GM18909 (cell line): ENCODE measurements around the gene TAS2R16.
"Not testable (repeated sequence)": the region's sequence is repeated elsewhere in the genome, so short reads cannot be mapped to it uniquely, and the experiment has no call there.

ENCODE experiments used
- ATAC-seq: cut with Tn5 transposase; IDR thresholded peaks from one replicate; pipeline ENCODE4 v1.9.1; 2021; ENCODE audit warnings: mild to moderate bottlenecking; ENCODE audit not compliant: unreplicated experiment, poor library complexity

The TAS2R16 gene

DNA sequence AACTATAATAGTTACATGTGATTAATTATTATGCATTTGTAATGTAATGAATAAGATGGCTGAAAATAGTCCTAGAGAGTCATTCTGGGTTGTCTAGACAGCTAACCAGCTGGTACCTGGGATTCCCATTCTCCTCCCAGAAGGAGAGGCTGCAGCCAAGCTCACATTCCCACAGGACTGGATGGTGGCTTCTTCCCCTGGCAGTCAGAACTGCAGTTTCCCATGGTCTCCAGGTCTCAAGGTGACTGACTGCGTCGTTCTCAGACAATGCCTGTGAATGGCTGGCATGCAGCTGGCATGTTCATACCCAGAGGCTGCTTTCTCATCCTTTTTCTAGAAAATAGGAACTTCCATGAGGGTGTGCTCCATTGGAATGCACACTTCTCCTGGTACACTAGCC lies 21.3 kb downstream of the TAS2R16 start:
- ATAC-seq = no peak

DNA sequence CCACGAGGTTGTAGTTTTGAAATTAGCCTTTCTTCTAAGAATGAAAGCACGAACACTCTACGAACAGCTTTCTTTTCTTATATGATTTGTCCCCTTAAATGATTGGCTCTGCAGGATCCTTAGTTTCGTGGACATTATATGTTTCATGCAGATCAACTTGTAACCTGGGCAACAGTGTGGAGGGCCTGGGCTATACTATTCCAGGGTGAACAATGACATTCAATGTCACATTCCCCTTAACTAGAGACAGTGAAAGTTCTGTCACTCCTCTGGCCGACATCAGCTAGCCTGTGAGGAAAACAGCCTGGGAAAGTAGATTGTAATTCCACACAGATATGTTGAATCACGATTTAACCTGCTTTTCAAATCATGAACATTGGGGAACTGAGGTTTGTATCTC lies 23.4 kb downstream of the TAS2R16 start:
- ATAC-seq = no peak

DNA sequence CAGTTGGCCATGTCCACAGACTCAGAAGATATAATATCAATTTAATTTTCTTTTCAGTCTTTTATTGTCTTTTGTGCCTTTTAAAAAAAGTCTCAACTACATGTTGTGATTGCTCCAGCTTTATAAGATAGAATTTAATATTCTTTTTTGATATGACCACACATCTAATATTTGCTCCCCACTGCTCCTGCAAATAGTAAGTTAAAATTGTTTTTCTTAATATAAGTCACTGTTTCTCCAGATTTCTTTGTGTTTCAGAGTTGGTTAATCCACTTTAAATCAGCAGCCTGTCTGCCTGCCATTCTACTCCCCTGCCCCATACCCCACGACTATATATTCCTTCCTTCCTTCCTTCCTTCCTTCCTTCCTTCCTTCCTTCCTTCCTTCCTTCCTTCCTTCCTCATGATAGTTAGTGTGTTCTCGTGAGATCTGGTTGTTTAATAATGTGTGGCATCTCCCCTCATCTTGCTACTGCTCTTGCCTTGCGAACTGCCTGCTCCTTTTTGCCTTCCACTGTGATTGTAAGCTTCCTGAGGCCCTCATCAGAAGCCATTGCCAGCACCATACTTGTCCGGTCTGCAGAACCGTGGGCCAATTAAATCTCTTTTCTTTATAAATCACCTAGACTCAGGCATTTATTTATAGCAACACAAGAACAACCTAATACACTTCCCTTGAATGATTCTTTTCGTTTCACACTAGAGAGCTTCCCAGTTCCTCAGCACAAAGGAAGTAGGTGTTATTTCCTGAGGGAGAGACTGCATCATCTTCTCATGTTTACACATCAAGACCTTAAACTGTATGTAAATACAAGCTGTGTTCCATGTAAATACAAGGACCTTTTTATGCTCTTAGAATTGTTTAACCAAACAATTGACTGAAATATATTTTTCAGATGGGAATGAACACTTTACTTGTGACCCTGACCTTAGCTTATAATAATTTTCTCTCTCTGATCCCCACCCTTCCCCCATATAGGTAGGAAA lies 24.5 kb downstream of the TAS2R16 start:
- no peak for ATAC-seq

DNA sequence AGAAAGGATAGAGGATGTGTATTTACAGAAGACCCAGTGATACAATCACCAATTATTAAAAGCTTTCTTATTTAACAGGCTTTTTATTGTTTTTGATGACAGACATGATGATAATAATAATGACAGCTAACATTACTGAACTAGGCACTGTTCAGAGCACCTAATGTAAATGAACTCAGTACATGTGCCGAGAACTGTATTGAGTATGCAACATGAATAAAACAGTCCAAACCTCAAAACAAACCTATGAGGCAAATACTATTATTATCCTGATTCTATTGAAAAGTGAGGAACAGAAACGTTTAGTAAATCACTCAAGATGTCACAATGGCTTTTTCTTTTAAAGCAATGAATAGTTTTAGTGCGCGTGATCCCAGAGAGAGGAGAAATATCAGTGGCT lies 27.1 kb downstream of the TAS2R16 start:
- ATAC-seq = no peak

DNA sequence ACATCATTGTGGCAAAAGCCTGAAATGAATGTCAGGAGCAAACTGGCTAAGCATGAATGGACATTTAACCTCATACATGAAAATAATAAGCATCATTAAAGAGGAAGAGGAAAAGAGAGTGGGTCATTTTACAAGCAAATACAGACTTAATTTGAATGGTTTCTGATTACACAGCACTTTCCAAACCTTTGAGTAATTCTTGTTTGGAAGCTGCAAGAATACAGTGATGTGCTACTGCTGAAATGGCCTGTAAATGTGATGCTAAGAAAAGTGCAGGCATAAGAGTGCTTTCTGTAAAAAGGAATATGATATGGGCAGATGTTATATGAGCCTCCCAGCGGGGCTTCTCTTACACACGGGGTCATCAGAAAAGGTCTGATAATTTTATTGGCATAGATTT lies 30.2 kb downstream of the TAS2R16 start:
- ATAC-seq = no peak

DNA sequence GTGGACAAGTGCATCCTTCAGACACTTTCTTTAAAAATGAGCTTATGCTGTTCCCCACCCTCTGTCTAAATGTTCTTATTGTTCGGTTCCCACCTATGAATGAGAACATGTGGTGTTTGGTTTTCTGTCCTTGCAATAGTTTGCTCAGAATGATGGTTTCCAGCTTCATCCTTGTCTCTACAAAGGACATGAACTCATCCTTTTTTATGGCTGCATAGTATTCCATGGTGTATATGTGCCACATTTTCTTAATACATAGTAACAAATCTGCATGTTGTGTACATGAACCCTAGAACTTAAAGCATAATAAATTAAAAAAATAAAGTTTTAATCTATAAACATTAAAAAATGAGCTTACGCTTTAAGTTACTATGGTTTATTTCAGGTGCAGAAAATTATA lies 41.8 kb downstream of the TAS2R16 start:
- ATAC-seq = not testable (repeated sequence)

DNA sequence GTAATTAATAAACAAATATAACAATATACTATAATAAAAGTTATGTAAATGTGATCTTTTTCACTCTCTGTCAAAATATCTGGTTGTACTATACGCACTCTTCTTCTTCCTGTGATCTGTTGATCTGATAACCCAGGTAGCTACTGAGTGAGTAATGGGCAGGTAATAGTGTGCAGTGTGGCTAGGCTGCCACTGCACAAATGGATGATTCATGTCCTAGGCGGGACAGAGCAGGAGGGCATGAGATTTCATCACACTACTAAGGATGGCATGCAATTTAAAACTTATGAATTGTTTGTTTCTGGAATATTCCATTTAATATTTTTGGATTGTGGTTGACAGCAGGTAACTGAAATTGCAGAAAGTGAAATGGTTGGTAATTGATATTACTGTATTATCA lies 44.5 kb downstream of the TAS2R16 start:
- no peak for ATAC-seq

DNA sequence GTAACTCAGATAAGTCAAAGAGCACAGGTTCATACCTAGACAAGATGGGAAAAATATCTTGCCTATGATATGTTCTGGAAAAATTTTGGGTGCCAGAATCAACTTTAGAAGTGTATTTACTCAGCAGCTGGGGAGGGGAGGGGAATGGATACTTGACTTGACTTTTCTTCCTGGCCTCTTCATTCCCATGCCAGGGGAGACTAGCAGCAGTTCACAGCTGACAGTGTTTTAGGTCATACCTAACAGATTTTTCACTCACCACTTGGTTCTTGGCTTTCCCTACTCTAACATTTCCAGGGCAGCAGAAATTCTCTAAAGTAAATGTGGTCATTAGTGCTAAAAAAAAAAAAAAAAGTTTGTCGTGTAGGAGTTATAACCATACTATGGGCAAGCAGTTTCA lies 46.3 kb downstream of the TAS2R16 start:
- ATAC-seq = no peak
